OCI-LY1 (cell line): Measurements from ENCODE around the gene EXOC3L1.

ENCODE experiments used
- H2AFZ ChIP-seq: fragments of 200-600 bp; sonication (generic), shearing (Covaris generic); 2 replicates; pipeline ENCODE4 v1.6.0; 2014; ENCODE audit warnings: antibody characterized with exemption, mild to moderate bottlenecking, low read length
- H3F3A ChIP-seq: fragments of 200-600 bp; sonication (generic), shearing (Covaris generic); 2 replicates; pipeline ENCODE4 v1.6.0; 2014; ENCODE audit warnings: mild to moderate bottlenecking, antibody characterized with exemption, low read length, moderate library complexity; ENCODE audit not compliant: insufficient read depth
- H3K27ac ChIP-seq: fragments of 200-600 bp; sonication (generic); 2 replicates; pipeline ENCODE4 v1.5.1; 2014; ENCODE audit warnings: low read length, mixed run types, mild to moderate bottlenecking, low read depth; ENCODE audit not compliant: poor library complexity, severe bottlenecking
- H3K27me3 ChIP-seq: fragments of 200-600 bp; sonication (generic); 2 replicates; pipeline ENCODE4 v1.6.0; 2014; ENCODE audit warnings: antibody characterized with exemption, mild to moderate bottlenecking, low read length, moderate library complexity; ENCODE audit not compliant: insufficient read depth
- H3K36me3 ChIP-seq: fragments of 200-600 bp; sonication (generic); 2 replicates; pipeline ENCODE4 v1.6.1; 2014; ENCODE audit warnings: mild to moderate bottlenecking, antibody characterized with exemption, low read length, moderate library complexity, mixed read lengths; ENCODE audit not compliant: insufficient read depth
- H3K4me1 ChIP-seq: fragments of 200-600 bp; sonication (generic); 2 replicates; pipeline ENCODE4 v1.5.1; 2014; ENCODE audit warnings: mild to moderate bottlenecking, low read length, moderate library complexity; ENCODE audit not compliant: insufficient read depth, severe bottlenecking
- H3K4me2 ChIP-seq: fragments of 200-600 bp; sonication (generic), shearing (Covaris generic); 2 replicates; pipeline ENCODE4 v1.6.1; 2014; ENCODE audit warnings: low read length
- H3K4me3 ChIP-seq: fragments of 200-600 bp; sonication (generic); 2 replicates; pipeline ENCODE4 v1.5.1; 2014; ENCODE audit warnings: low read length, low read depth, mild to moderate bottlenecking, mixed read lengths; ENCODE audit not compliant: poor library complexity, severe bottlenecking
- H3K79me2 ChIP-seq: fragments of 200-600 bp; shearing (Covaris generic); 2 replicates; pipeline ENCODE4 v1.6.1; 2016; ENCODE audit warnings: mixed run types, low read length, mixed read lengths; ENCODE audit not compliant: insufficient read depth
- H3K9ac ChIP-seq: fragments of 200-600 bp; sonication (generic), shearing (Covaris generic); 2 replicates; pipeline ENCODE4 v1.6.1; 2014; ENCODE audit warnings: mild to moderate bottlenecking, low read length, mixed read lengths
- H3K9me2 ChIP-seq: fragments of 200-600 bp; sonication (generic), shearing (Covaris generic); 2 replicates; pipeline ENCODE4 v1.6.1; 2014; ENCODE audit warnings: low read depth, mild to moderate bottlenecking, low read length, mixed read lengths
- H3K9me3 ChIP-seq: fragments of 200-600 bp; shearing (Covaris generic); 2 replicates; pipeline ENCODE4 v1.6.1; 2014; ENCODE audit warnings: low read length, mixed read lengths
- H4K20me1 ChIP-seq: fragments of 200-600 bp; sonication (generic), shearing (Covaris generic); 2 replicates; pipeline ENCODE4 v1.6.0; 2016; ENCODE audit warnings: mild to moderate bottlenecking, low read length; ENCODE audit not compliant: insufficient read depth
- CTCF ChIP-seq: fragments of 200-600 bp; sonication (generic), shearing (Covaris generic); IDR thresholded peaks from 2 replicates; pipeline ENCODE4 v1.5.1; 2017; ENCODE audit warnings: mild to moderate bottlenecking, antibody characterized with exemption, low read length, moderate library complexity, mixed read lengths
- EZH2 ChIP-seq: fragments of 200-600 bp; sonication (generic), shearing (Covaris generic); IDR thresholded peaks from 2 replicates; pipeline ENCODE4 v1.8.0; 2017; ENCODE audit warnings: borderline replicate concordance, mixed run types, mild to moderate bottlenecking, antibody characterized with exemption, low read length, moderate library complexity, mixed read lengths

EXOC3L1 gene

GRCh38 chr16:67234180-67234597 is 44.3 kb upstream of the EXOC3L1 start:
- H3F3A ChIP-seq, result no peaks in the 10 kb centered on the region
- no peaks in the 10 kb centered on the region for H3K27me3 ChIP-seq
- H3K36me3 ChIP-seq, result peaks cover 31% of the 10 kb centered on the region
- H3K4me1 ChIP-seq, result no peaks in the 10 kb centered on the region
- no peaks in the 10 kb centered on the region for H4K20me1 ChIP-seq
- no peaks in the 10 kb centered on the region for H3K9me3 ChIP-seq
- no peaks in the 10 kb centered on the region for H3K79me2 ChIP-seq
- H3K9me2 ChIP-seq, result no peaks in the 10 kb centered on the region
- H3K4me3 ChIP-seq, result no peak overlapping the region
- H3K4me2 ChIP-seq, result no peak overlapping the region
- TF ChIP-seq CTCF, result no peak
- no peak for TF ChIP-seq EZH2
- no peak overlapping the region for H3K9ac ChIP-seq
- H2AFZ ChIP-seq, result no peak overlapping the region
- H3K27ac ChIP-seq, result no peak overlapping the region

- Histone ChIP-seq H3K4me1 (no peaks in the 10 kb centered on the region), H3K4me2 (no peak overlapping the region), H3F3A (no peaks in the 10 kb centered on the region), H3K9me3 (no peaks in the 10 kb centered on the region), H3K9ac (no peak overlapping the region), H3K79me2 (no peaks in the 10 kb centered on the region), H3K27me3 (no peaks in the 10 kb centered on the region), H4K20me1 (no peaks in the 10 kb centered on the region), H3K27ac (no peak overlapping the region), H3K4me3 (no peak overlapping the region), H3K36me3 (peaks cover 36% of the 10 kb centered on the region), H3K9me2 (no peaks in the 10 kb centered on the region), H2AFZ (no peak overlapping the region)
- TF ChIP-seq EZH2, result no peak
- no peak for TF ChIP-seq CTCF
Observed at GRCh38 chr16:67233596-67233995, 43.7 kb upstream of the EXOC3L1 start.

GRCh38 chr16:67230809-67231660 is 41.1 kb upstream of the EXOC3L1 start:
- H3K9ac ChIP-seq, result no peak overlapping the region
- no peaks in the 10 kb centered on the region for H4K20me1 ChIP-seq
- H3K36me3 ChIP-seq, result peaks cover 38% of the 10 kb centered on the region
- TF ChIP-seq EZH2 (no peak), CTCF (no peak)
- peaks cover 9% of the 10 kb centered on the region for H3K79me2 ChIP-seq
- no peaks in the 10 kb centered on the region for H3K9me2 ChIP-seq
- H3K27ac ChIP-seq, result no peak overlapping the region
- no peak overlapping the region for H3K4me2 ChIP-seq
- no peaks in the 10 kb centered on the region for H3F3A ChIP-seq
- no peaks in the 10 kb centered on the region for H3K9me3 ChIP-seq
- no peak overlapping the region for H3K4me3 ChIP-seq
- peaks cover 15% of the 10 kb centered on the region for H3K4me1 ChIP-seq
- H3K27me3 ChIP-seq, result no peaks in the 10 kb centered on the region
- H2AFZ ChIP-seq, result no peak overlapping the region
